ENCODE data around the gene SERPINA5. TPM values are rescaled to one million over a fixed set of nuclear protein-coding genes. Genes with fewer than 3 reads are reported as not detected.

Gene SERPINA5
- polyA plus RNA-seq, 1 experiment, result not detected

GRCh38 chr14:94631050-94631449 lies 49.8 kb downstream of the SERPINA5 start:
- ChIA-PET CTCF (no interaction called here), POLR2A (no interaction called here)
- Histone ChIP-seq H3K27me3 (ENCODE audit: control insufficient read depth, insufficient read depth, low read length) (peaks cover 17% of the 10 kb centered on the region), H3K4me3 (ENCODE audit: low read depth, low read length) (no peak overlapping the region), H3K9me3 (ENCODE audit: control insufficient read depth, insufficient read depth, low read length) (no peaks in the 10 kb centered on the region), H3K27ac (ENCODE audit: low read depth, low read length) (no peak overlapping the region)
- no peak for DNase-seq (ENCODE audit: low read depth, low spot score)
- TF ChIP-seq CTCF (IDR thresholded peaks at IDR 0.05; ENCODE audit: low read depth, low read length), result no peak

DNA sequence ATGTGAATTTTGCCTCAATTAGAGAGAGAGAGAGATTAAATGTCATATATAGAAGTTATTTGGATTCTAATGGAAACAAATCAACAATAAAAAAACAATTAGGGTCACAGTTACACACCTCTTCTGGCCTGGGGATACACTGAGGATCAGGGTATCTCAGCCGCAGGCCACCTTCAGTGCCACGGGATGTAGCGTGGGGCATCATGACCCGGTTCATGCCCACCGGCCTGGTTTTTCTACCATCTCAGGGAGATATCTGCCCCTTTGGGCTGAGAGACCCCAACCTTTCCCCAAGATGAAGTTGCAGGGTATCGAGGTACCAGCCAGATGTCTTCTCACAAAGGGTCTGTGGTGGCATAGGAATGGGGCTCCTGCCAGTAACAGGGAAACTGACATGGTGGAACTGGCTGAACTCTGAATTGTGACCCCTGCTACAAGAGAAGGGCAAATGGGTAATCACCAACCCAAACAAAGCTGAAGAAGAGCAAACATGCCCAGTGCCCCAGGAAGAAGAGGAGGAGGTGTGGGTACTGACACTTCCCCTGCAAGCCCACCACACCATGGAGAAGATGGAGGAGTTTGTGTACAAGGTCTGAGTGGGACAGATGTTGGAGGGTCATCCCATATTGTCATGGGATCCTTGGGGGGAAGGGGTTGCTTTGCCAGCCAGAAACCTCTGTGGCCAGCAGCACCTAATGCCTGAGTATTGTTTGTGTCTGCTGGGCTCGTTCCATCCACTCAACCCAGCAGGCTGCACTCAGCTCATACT lies 50.5 kb downstream of the SERPINA5 start:
- no peak overlapping the region for H3K4me3 ChIP-seq (ENCODE audit: low read depth, low read length)
- no peak for TF ChIP-seq CTCF (IDR thresholded peaks at IDR 0.05; ENCODE audit: low read depth, low read length)
- no peaks in the 10 kb centered on the region for H3K9me3 ChIP-seq (ENCODE audit: control insufficient read depth, insufficient read depth, low read length)
- ChIA-PET CTCF (no interaction called here), POLR2A (no interaction called here)
- DNase-seq (ENCODE audit: low read depth, low spot score), result no peak
- peaks cover 18% of the 10 kb centered on the region for H3K27me3 ChIP-seq (ENCODE audit: control insufficient read depth, insufficient read depth, low read length)
- no peak overlapping the region for H3K27ac ChIP-seq (ENCODE audit: low read depth, low read length)

DNA sequence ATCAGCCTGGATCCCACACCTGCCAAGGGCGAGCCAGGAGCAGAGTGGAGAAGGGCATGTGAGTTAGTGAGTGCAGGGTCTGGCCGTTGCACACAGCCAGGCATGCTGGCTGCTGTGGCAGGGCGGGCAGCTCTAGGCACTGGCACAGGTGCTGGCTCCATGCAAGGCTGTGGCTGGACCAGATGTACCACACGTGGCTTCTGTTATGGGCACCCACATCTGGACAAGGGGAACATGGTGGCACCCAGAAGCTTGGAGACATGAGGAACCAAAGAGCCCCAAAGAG lies 51.0 kb downstream of the SERPINA5 start:
- peaks cover 18% of the 10 kb centered on the region for H3K27me3 ChIP-seq (ENCODE audit: control insufficient read depth, insufficient read depth, low read length)
- H3K9me3 ChIP-seq (ENCODE audit: control insufficient read depth, insufficient read depth, low read length), result no peaks in the 10 kb centered on the region
- no peak overlapping the region for H3K4me3 ChIP-seq (ENCODE audit: low read depth, low read length)
- ChIA-PET POLR2A (no interaction called here), CTCF (interaction anchor here (0.7 kb wide), 1 partner anchor 145 kb away, joined by 3 read pairs; no protein-coding TSS in a partner anchor)
- no peak for TF ChIP-seq CTCF (IDR thresholded peaks at IDR 0.05; ENCODE audit: low read depth, low read length)
- no peak for DNase-seq (ENCODE audit: low read depth, low spot score)
- no peak overlapping the region for H3K27ac ChIP-seq (ENCODE audit: low read depth, low read length)

DNA sequence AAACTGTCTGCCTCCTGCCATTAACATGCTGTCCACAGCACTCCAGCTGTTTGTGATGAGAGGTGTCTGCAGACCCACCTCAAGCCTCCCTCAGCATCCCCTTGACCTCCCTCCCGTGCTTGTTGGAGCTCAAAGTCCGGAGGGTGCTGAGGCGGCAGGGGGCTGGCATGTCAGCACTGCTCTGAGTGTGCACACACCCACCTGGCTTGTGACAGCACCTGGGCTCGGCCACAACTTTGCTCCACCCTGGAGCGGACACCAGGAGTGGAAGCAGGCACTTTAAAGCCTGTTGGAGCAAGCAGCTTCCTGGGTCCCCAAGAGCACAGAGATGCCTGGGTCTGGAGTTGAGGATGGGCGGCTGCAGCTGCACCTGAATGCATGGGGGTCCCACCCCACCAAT lies 51.9 kb downstream of the SERPINA5 start:
- DNase-seq (ENCODE audit: low read depth, low spot score), result no peak
- TF ChIP-seq CTCF (IDR thresholded peaks at IDR 0.05; ENCODE audit: low read depth, low read length), result no peak
- ChIA-PET CTCF (no interaction called here), POLR2A (interaction anchor here (0.6 kb wide), 1 partner anchor 55 kb away, joined by 6 read pairs; no protein-coding TSS in a partner anchor)
- Histone ChIP-seq H3K9me3 (ENCODE audit: control insufficient read depth, insufficient read depth, low read length) (no peaks in the 10 kb centered on the region), H3K27ac (ENCODE audit: low read depth, low read length) (no peak overlapping the region), H3K27me3 (ENCODE audit: control insufficient read depth, insufficient read depth, low read length) (peaks cover 18% of the 10 kb centered on the region), H3K4me3 (ENCODE audit: low read depth, low read length) (no peak overlapping the region)

GRCh38 chr14:94635154-94635553 lies 53.9 kb downstream of the SERPINA5 start:
- Histone ChIP-seq H3K27me3 (ENCODE audit: control insufficient read depth, insufficient read depth, low read length) (peaks cover 14% of the 10 kb centered on the region), H3K4me3 (ENCODE audit: low read depth, low read length) (no peak overlapping the region), H3K27ac (ENCODE audit: low read depth, low read length) (no peak overlapping the region), H3K9me3 (ENCODE audit: control insufficient read depth, insufficient read depth, low read length) (no peaks in the 10 kb centered on the region)
- ChIA-PET POLR2A (no interaction called here), CTCF (no interaction called here)
- TF ChIP-seq CTCF (IDR thresholded peaks at IDR 0.05; ENCODE audit: low read depth, low read length), result no peak
- DNase-seq (ENCODE audit: low read depth, low spot score), result no peak

All from AG04450 (cell line).